Endodermal cell (in vitro differentiated cells): Measurements from ENCODE around the gene BTN2A1. TPM values are rescaled to one million over a fixed set of nuclear protein-coding genes. Genes with fewer than 3 reads are reported as not detected.

Experiments
- DNase-seq: peaks from one replicate; pipeline ENCODE4 v3.0.0-alpha.2; 2017
- H3K27ac ChIP-seq: 2 replicates; pipeline ENCODE4 v1.5.1; 2013; ENCODE audit warnings: mild to moderate bottlenecking, low read depth, low read length, moderate library complexity
- H3K27me3 ChIP-seq: 2 replicates; pipeline ENCODE4 v1.6.1; 2013; ENCODE audit warnings: mild to moderate bottlenecking, low read length, moderate library complexity; ENCODE audit not compliant: insufficient read depth, control insufficient read depth, poor library complexity, severe bottlenecking
- H3K36me3 ChIP-seq: 2 replicates; pipeline ENCODE4 v1.7.0; 2013; ENCODE audit warnings: mild to moderate bottlenecking, low read length, moderate library complexity; ENCODE audit not compliant: control insufficient read depth, insufficient read depth
- H3K4me1 ChIP-seq: one replicate; pipeline ENCODE4 v1.7.0; 2013; ENCODE audit warnings: low read length; ENCODE audit not compliant: control insufficient read depth, insufficient read depth
- H3K4me3 ChIP-seq: 2 replicates; pipeline ENCODE4 v1.5.1; 2013; ENCODE audit warnings: mild to moderate bottlenecking, low read length, moderate library complexity
- H3K9ac ChIP-seq: 2 replicates; pipeline ENCODE4 v1.6.1; 2013; ENCODE audit warnings: mild to moderate bottlenecking, low read length, moderate library complexity; ENCODE audit not compliant: poor library complexity, severe bottlenecking; ENCODE audit errors: extremely low read depth
- H3K9me3 ChIP-seq: 2 replicates; pipeline ENCODE4 v1.6.1; 2013; ENCODE audit warnings: mild to moderate bottlenecking, low read length, moderate library complexity; ENCODE audit not compliant: control insufficient read depth
- H3K27ac Mint-ChIP-seq: 2 replicates; pipeline ENCODE4 v1.8.0; 2020; ENCODE audit warnings: mixed read lengths
- H3K27me3 Mint-ChIP-seq: 2 replicates; pipeline ENCODE4 v1.8.0; 2021; ENCODE audit warnings: mild to moderate bottlenecking, mixed read lengths; ENCODE audit not compliant: insufficient read depth
- H3K36me3 Mint-ChIP-seq: 2 replicates; pipeline ENCODE4 v1.8.0; 2020; ENCODE audit warnings: low read depth, mixed read lengths
- H3K4me1 Mint-ChIP-seq: 2 replicates; pipeline ENCODE4 v1.8.0; 2020; ENCODE audit warnings: mixed read lengths
- H3K4me3 Mint-ChIP-seq: 2 replicates; pipeline ENCODE4 v1.8.0; 2020; ENCODE audit warnings: mild to moderate bottlenecking, moderate library complexity, mixed read lengths
- H3K9me3 Mint-ChIP-seq: 2 replicates; pipeline ENCODE4 v1.8.0; 2020; ENCODE audit warnings: mild to moderate bottlenecking, mixed read lengths
- WGBS, 2 experiments: methylation state at CpG; one replicate each; pipeline versions ENCODE4 v1.1.5 to v1.1.7; 2013; ENCODE audit warnings: missing lambda C conversion rate in 2 of 2, mixed read lengths in 1 of 2; ENCODE audit not compliant: insufficient coverage in 1 of 2, insufficient read length in 1 of 2; 5-methylcytosine and 5-hydroxymethylcytosine counted together
- total RNA-seq, 2 donors: library from RNA; stranded (reverse); fragmentation: NEBNext Ultra II Directional in 1 of 2; extraction: Animal tissue kit (Norgen Biotek cat#: 25700) in 1 of 2; gene quantifications; 2 replicates in 1 of 2; 3 replicates in 1 of 2; pipeline ENCODE4 v1.2.1, GENCODE V29; 2021
- TF ChIP-seq, protein P1 (sequence below): fragments of 200-600 bp; sonication (generic); conservative IDR thresholded peaks from 2 replicates; pipeline ENCODE4 v1.5.0; 2021; ENCODE audit warnings: antibody characterized with exemption, mild to moderate bottlenecking

The BTN2A1 gene
- total RNA-seq, 2 donors from 2014 or later = 15.0 to 18.7 TPM

DNA sequence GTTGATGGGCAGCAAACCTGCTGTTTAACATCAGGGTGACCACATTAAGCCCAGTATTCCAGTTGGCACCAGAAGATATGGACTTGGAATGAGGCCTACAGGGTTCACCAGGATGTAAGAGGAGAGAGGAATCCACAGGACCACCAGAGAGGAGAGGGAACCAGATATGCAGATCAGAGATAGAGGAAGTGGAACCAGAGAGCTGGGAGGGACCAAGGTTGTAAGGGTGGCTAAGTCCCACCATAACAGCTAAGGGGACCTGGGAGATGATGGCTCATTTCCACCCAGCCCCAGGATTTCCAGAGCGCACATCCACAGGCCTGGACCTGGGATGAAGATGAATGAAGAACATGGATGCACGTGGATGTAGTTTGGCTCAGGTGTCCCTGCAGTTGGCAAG is 11.1 kb downstream of the BTN2A1 start:
- DNase-seq = no peak
- Mint-ChIP-seq H3K4me1 (no peaks in the 10 kb centered on the region), H3K27me3 (peaks cover 2% of the 10 kb centered on the region), H3K36me3 (peaks cover 58% of the 10 kb centered on the region), H3K27ac (no peak overlapping the region), H3K4me3 (no peak overlapping the region), H3K9me3 (peaks cover 6% of the 10 kb centered on the region)
- Histone ChIP-seq H3K27ac (no peak overlapping the region), H3K9me3 (peaks cover 16% of the 10 kb centered on the region), H3K4me1 (no peaks in the 10 kb centered on the region), H3K36me3 (peaks cover 50% of the 10 kb centered on the region), H3K27me3 (no peaks in the 10 kb centered on the region), H3K4me3 (no peak overlapping the region), H3K9ac (no peak overlapping the region)
- WGBS, 2 experiments = 95 to 99% methylated on average over 2 of the region's 2 CpGs
- TF ChIP-seq, protein P1, sequence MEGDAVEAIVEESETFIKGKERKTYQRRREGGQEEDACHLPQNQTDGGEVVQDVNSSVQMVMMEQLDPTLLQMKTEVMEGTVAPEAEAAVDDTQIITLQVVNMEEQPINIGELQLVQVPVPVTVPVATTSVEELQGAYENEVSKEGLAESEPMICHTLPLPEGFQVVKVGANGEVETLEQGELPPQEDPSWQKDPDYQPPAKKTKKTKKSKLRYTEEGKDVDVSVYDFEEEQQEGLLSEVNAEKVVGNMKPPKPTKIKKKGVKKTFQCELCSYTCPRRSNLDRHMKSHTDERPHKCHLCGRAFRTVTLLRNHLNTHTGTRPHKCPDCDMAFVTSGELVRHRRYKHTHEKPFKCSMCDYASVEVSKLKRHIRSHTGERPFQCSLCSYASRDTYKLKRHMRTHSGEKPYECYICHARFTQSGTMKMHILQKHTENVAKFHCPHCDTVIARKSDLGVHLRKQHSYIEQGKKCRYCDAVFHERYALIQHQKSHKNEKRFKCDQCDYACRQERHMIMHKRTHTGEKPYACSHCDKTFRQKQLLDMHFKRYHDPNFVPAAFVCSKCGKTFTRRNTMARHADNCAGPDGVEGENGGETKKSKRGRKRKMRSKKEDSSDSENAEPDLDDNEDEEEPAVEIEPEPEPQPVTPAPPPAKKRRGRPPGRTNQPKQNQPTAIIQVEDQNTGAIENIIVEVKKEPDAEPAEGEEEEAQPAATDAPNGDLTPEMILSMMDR = no peak

DNA sequence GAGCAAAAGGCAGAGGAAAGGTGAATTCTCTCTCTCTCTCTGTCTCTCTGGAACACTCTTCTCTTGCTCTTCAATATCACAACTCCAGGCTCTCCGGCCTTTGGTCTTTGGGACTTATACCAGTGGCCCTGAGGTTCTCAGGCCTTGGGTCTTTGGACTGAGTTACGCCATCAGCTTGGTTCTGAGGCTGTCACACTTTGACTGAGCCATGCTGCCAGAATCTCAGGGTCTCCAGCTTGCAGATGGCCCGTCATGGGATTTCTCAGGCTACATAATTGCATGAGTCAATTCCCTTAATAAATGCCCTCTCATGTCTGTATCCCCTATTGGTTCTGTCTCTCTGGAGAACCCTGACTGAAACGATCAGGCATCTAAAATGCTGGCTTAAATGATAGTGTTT is 12.9 kb downstream of the BTN2A1 start:
- no peak for DNase-seq
- peaks cover 11% of the 10 kb centered on the region for H3K4me1 Mint-ChIP-seq
- peaks cover 32% of the 10 kb centered on the region for H3K36me3 ChIP-seq
- no peaks in the 10 kb centered on the region for H3K27me3 ChIP-seq
- H3K4me1 ChIP-seq = no peaks in the 10 kb centered on the region
- H3K27ac ChIP-seq = no peak overlapping the region
- H3K9me3 Mint-ChIP-seq = peaks cover 6% of the 10 kb centered on the region
- H3K27ac Mint-ChIP-seq = no peak overlapping the region
- no peak overlapping the region for H3K9ac ChIP-seq
- TF ChIP-seq, protein P1 = no peak
- peaks cover 2% of the 10 kb centered on the region for H3K27me3 Mint-ChIP-seq
- peaks cover 40% of the 10 kb centered on the region for H3K36me3 Mint-ChIP-seq
- H3K4me3 ChIP-seq = no peak overlapping the region
- WGBS, 2 experiments = 92 to 95% methylated on average over 4 of the region's 4 CpGs
- peaks cover 16% of the 10 kb centered on the region for H3K9me3 ChIP-seq
- no peak overlapping the region for H3K4me3 Mint-ChIP-seq

DNA sequence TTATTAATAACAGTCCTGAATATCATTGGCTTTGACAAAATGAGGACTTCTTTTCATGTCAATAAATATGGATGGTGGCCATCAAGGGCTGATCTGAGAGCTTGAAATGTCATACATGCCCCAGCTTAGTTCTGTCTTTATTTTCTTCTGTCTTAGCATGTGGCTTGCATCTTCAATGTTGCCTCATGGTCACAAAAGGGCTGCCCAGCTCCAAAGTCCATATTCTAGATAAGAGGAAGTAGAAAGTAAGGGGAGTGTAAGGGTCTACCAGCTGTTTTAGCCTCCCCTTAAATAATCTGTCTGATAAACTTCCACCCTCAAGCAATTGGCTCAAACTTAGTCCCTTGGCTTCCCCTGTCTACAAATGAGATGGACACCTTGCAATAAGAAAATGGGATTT is 14.2 kb downstream of the BTN2A1 start:
- peaks cover 16% of the 10 kb centered on the region for H3K9me3 ChIP-seq
- no peak overlapping the region for H3K4me3 ChIP-seq
- no peak overlapping the region for H3K9ac ChIP-seq
- DNase-seq = no peak
- Mint-ChIP-seq H3K36me3 (peaks cover 27% of the 10 kb centered on the region), H3K4me3 (no peak overlapping the region), H3K27ac (no peak overlapping the region), H3K27me3 (peaks cover 2% of the 10 kb centered on the region), H3K4me1 (peaks cover 17% of the 10 kb centered on the region), H3K9me3 (peaks cover 6% of the 10 kb centered on the region)
- no peaks in the 10 kb centered on the region for H3K27me3 ChIP-seq
- H3K4me1 ChIP-seq = no peaks in the 10 kb centered on the region
- peaks cover 20% of the 10 kb centered on the region for H3K36me3 ChIP-seq
- H3K27ac ChIP-seq = no peak overlapping the region
- TF ChIP-seq, protein P1 = no peak
